ENCODE data around the gene SAMM50. TPM values are rescaled to one million over a fixed set of nuclear protein-coding genes. Genes with fewer than 3 reads are reported as not detected.

The SAMM50 gene
- total RNA-seq, result 60.6 and 63.0 TPM in 2 replicates

DNA sequence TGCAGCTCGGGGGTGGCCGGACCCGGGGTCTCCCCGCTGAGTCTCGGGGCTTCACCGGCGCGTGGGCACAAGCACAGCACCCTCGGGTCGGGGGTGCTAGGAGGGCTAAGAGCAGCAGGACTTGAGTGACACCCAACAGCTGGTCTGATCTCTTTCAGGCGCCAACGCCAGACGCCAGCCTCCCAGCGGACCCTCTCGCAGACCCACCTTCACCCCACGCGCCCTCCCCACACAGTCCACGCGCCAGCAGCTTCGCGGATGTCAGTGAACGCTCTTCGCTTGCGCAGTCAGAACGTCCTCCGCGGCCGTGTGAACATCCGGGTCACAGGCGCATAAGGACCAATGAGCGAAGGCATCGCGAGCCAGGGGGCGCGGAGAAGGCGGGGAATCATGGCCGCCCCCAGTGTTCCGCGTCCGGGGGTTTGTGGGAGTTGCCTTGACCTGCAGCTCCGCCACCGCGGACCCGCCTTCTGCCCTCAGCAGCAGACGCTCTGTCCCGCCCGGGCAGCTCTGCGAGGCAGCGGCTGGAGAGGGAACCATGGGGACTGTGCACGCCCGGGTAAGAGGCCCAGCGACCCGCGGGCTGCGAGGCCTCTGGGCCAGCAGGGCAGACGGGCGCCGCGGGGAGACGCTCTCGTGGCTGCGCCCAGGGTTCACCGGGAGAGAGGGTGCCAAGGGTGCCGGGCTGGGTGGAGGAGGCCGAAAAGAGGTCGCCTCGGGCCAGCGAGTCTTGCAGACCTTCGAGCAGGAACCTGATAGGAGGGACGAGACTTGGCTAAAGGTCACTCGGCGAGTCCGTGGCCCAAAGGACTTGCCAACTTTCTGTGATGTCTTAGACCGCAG lies at the start of gene SAMM50:
Gene SAMM50, plus strand, starts transcription at position 403 of the 843 bp plus-strand sequence. Its CDS starts 136 bp downstream, at position 539.
- Mint-ChIP-seq H3K27me3 (ENCODE audit: insufficient read depth) (no peaks in the 10 kb centered on the region), H3K9me3 (no peaks in the 10 kb centered on the region), H3K27ac (peak within 1 kb of the TSS; percentile 93), H3K36me3 (ENCODE audit: low read depth) (peaks cover 4% of the 10 kb centered on the region), H3K4me3 (peak within 1 kb of the TSS; percentile 97), H3K4me1 (ENCODE audit: low read depth) (peaks cover 32% of the 10 kb centered on the region)
- peak; percentile 91 for DNase-seq (ENCODE audit: low spot score)
- intact Hi-C loops (cut with micrococcal nuclease), result loop anchor here (1.0 to 2.0 kb wide), 4 partner anchors 32 to 226 kb away; partner anchors contain the start of genes EFCAB6, PARVB, PARVG and PNPLA3

DNA sequence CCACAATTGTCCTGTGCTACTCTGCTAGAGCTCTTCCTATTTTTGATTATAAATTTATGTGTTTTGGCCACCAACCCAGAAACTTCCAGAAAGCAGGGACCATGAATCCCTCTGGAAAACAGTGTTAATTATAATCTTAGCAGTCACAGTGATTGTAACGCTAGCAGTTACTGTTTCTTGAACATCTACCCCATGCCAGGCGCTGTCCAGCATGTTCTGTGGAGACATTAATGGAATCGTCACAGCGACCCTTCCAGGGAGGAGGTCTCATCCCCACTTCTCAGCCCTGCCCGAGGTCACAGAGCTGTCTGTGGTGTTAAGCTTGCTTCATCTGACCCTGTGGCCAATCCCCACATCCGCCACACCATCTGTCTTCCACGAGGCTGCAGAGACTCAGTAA lies 49.6 kb upstream of the SAMM50 start:
- H3K4me1 Mint-ChIP-seq (ENCODE audit: low read depth), result no peaks in the 10 kb centered on the region
- H3K27ac Mint-ChIP-seq, result no peak overlapping the region
- peaks cover 3% of the 10 kb centered on the region for H3K27me3 Mint-ChIP-seq (ENCODE audit: insufficient read depth)
- DNase-seq (ENCODE audit: low spot score), result no peak
- no peaks in the 10 kb centered on the region for H3K36me3 Mint-ChIP-seq (ENCODE audit: low read depth)
- intact Hi-C loops (cut with micrococcal nuclease), result no loop called here
- no peaks in the 10 kb centered on the region for H3K9me3 Mint-ChIP-seq
- no peak overlapping the region for H3K4me3 Mint-ChIP-seq

- H3K36me3 Mint-ChIP-seq (ENCODE audit: low read depth), result no peaks in the 10 kb centered on the region
- peaks cover 10% of the 10 kb centered on the region for H3K27me3 Mint-ChIP-seq (ENCODE audit: insufficient read depth)
- no peaks in the 10 kb centered on the region for H3K4me1 Mint-ChIP-seq (ENCODE audit: low read depth)
- intact Hi-C loops (cut with micrococcal nuclease), result no loop called here
- H3K9me3 Mint-ChIP-seq, result no peaks in the 10 kb centered on the region
- DNase-seq (ENCODE audit: low spot score), result no peak
- no peak overlapping the region for H3K27ac Mint-ChIP-seq
- H3K4me3 Mint-ChIP-seq, result no peak overlapping the region
Measured at GRCh38 chr22:43909708-43910107, 45.5 kb upstream of the SAMM50 start.

DNA sequence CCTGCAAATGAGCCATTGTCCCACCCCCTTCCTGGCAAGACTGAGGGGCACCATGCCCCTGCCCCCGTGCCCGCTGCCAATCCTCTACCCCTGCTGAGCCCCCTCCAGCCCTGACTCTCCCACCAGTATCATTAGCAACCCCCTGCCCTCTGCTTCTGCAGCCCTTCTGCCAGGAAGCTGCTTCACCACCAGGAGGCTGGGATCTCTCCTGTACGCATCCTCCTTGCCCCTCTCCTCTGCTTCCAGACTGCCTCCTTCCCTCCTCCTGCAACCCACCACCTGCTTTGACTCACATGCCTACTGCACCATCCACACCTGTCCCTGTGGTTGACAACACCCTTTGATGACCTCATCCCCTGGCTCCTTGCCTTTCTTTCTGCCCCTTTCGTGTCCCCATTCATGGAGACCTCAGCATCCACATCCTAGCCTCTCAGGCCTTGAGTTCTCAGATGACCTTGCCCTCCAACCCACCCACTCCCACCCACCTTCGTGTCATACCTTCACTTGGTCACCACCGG lies 45.0 kb upstream of the SAMM50 start:
- intact Hi-C loops (cut with micrococcal nuclease), result no loop called here
- Mint-ChIP-seq H3K36me3 (ENCODE audit: low read depth) (no peaks in the 10 kb centered on the region), H3K9me3 (no peaks in the 10 kb centered on the region), H3K4me3 (no peak overlapping the region), H3K27me3 (ENCODE audit: insufficient read depth) (peaks cover 10% of the 10 kb centered on the region), H3K27ac (no peak overlapping the region), H3K4me1 (ENCODE audit: low read depth) (no peaks in the 10 kb centered on the region)
- DNase-seq (ENCODE audit: low spot score), result no peak

DNA sequence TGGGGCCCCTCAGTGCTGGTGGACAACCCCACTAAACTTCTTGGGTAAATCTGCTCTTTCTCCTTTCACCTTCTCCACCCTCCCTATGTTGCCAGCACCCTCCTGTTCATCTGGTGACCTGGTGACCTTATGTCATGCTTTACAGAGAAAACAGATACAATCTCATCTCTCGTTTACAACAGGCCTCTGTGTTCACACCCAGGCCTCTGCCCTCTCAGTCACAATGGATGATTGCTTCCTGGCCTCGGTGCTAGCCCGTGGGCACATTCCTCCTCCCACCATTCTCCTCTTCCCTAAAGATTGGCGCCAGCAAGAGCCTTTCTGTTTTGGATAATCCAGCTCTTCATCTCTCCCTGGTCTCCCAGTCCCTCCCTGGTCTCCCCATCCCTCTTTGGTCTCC lies 43.9 kb upstream of the SAMM50 start:
- DNase-seq (ENCODE audit: low spot score), result no peak
- intact Hi-C loops (cut with micrococcal nuclease), result no loop called here
- Mint-ChIP-seq H3K4me3 (no peak overlapping the region), H3K9me3 (no peaks in the 10 kb centered on the region), H3K27ac (no peak overlapping the region), H3K27me3 (ENCODE audit: insufficient read depth) (peaks cover 10% of the 10 kb centered on the region), H3K36me3 (ENCODE audit: low read depth) (no peaks in the 10 kb centered on the region), H3K4me1 (ENCODE audit: low read depth) (no peaks in the 10 kb centered on the region)

DNA sequence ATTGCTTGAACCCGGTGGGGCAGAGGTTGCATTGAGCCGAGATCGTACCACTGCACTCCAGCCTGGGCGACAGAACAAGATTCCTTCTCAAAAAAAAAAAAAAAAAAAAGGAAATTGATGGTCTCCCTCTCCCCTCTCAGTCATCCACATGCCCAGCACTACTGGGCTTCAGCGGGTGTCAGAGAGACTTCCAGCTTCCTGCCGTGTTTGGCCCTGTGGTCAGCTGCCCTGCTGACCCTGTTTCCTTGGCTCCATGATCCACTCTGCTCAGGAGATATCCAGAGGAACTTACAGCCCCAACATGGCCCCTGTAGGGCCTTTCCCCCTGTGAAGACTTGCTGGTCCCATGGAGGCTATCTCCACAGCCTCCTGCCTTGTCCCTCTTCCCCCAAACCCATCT lies 37.7 kb upstream of the SAMM50 start:
- peaks cover 11% of the 10 kb centered on the region for H3K27me3 Mint-ChIP-seq (ENCODE audit: insufficient read depth)
- intact Hi-C loops (cut with micrococcal nuclease), result no loop called here

GRCh38 chr22:43919106-43919973 lies 35.9 kb upstream of the SAMM50 start:
- intact Hi-C loops (cut with micrococcal nuclease), result no loop called here
- Mint-ChIP-seq H3K36me3 (ENCODE audit: low read depth) (no peaks in the 10 kb centered on the region), H3K4me3 (no peak overlapping the region), H3K9me3 (no peaks in the 10 kb centered on the region), H3K27ac (no peak overlapping the region), H3K27me3 (ENCODE audit: insufficient read depth) (peaks cover 11% of the 10 kb centered on the region), H3K4me1 (ENCODE audit: low read depth) (peaks cover 6% of the 10 kb centered on the region)
- no peak for DNase-seq (ENCODE audit: low spot score)

More for the DNA sequence above, 37.7 kb upstream of the SAMM50 start:
- no peak overlapping the region for H3K4me3 Mint-ChIP-seq
- H3K27ac Mint-ChIP-seq, result no peak overlapping the region
- no peaks in the 10 kb centered on the region for H3K36me3 Mint-ChIP-seq (ENCODE audit: low read depth)
- DNase-seq (ENCODE audit: low spot score), result no peak
- H3K4me1 Mint-ChIP-seq (ENCODE audit: low read depth), result no peaks in the 10 kb centered on the region
- H3K9me3 Mint-ChIP-seq, result no peaks in the 10 kb centered on the region

DNA sequence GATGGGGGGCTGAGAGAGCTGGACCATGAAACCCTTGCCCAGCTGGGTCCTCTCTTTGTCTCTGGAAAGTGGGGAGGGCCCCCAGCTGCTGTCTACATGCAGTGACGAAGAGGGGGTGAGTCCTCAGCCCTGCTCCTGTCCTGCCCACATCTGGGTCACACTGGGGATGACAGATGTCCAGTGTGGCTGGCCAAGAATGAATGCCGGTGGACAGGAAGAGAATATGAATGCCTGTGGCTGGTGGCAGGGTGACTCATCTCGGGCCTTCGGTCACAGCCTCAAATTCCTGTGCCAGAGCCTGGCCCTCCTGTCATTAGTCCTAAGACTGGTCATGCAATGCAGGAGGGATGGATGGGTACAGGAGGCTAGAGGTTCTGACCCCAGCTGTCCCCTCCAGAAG lies 33.9 kb upstream of the SAMM50 start:
- no peak overlapping the region for H3K27ac Mint-ChIP-seq
- H3K4me3 Mint-ChIP-seq, result no peak overlapping the region
- H3K27me3 Mint-ChIP-seq (ENCODE audit: insufficient read depth), result peaks cover 18% of the 10 kb centered on the region
- intact Hi-C loops (cut with micrococcal nuclease), result no loop called here
- H3K4me1 Mint-ChIP-seq (ENCODE audit: low read depth), result peaks cover 6% of the 10 kb centered on the region
- no peak for DNase-seq (ENCODE audit: low spot score)
- no peaks in the 10 kb centered on the region for H3K9me3 Mint-ChIP-seq
- H3K36me3 Mint-ChIP-seq (ENCODE audit: low read depth), result no peaks in the 10 kb centered on the region

DNA sequence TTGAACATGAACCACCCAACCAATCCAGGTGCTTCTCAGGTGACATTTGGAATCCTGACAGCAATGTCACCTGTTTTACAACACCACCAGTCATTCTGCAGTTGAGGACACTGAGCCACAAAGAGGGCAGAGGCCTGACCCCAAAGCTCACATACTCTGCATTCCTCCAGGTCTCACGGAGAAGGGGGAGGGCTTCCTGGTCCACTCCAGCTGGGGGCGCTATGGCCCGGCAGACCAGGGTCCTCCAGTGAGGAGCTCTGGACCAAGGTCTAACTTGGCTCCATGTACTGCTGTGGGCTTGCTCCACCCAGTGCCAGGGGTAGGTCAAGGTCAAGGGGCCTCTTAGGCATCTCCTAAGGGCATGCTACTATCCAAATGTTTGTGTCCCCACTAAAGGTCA lies 33.1 kb upstream of the SAMM50 start:
- Mint-ChIP-seq H3K27ac (no peak overlapping the region), H3K9me3 (no peaks in the 10 kb centered on the region), H3K36me3 (ENCODE audit: low read depth) (no peaks in the 10 kb centered on the region), H3K4me1 (ENCODE audit: low read depth) (peaks cover 6% of the 10 kb centered on the region), H3K27me3 (ENCODE audit: insufficient read depth) (peaks cover 21% of the 10 kb centered on the region), H3K4me3 (no peak overlapping the region)
- no peak for DNase-seq (ENCODE audit: low spot score)
- intact Hi-C loops (cut with micrococcal nuclease), result no loop called here

GRCh38 chr22:43923191-43923590 lies 32.1 kb upstream of the SAMM50 start:
- intact Hi-C loops (cut with micrococcal nuclease), result loop anchor here (1.0 kb wide), 2 partner anchors 32 to 111 kb away; partner anchors contain the start of genes EFCAB6 and SAMM50
- Mint-ChIP-seq H3K9me3 (no peaks in the 10 kb centered on the region), H3K36me3 (ENCODE audit: low read depth) (no peaks in the 10 kb centered on the region), H3K4me3 (peak overlapping the region; percentile 85), H3K4me1 (ENCODE audit: low read depth) (peaks cover 6% of the 10 kb centered on the region), H3K27me3 (ENCODE audit: insufficient read depth) (peaks cover 19% of the 10 kb centered on the region), H3K27ac (peak overlapping the region; percentile 85)
- no peak for DNase-seq (ENCODE audit: low spot score)

DNA sequence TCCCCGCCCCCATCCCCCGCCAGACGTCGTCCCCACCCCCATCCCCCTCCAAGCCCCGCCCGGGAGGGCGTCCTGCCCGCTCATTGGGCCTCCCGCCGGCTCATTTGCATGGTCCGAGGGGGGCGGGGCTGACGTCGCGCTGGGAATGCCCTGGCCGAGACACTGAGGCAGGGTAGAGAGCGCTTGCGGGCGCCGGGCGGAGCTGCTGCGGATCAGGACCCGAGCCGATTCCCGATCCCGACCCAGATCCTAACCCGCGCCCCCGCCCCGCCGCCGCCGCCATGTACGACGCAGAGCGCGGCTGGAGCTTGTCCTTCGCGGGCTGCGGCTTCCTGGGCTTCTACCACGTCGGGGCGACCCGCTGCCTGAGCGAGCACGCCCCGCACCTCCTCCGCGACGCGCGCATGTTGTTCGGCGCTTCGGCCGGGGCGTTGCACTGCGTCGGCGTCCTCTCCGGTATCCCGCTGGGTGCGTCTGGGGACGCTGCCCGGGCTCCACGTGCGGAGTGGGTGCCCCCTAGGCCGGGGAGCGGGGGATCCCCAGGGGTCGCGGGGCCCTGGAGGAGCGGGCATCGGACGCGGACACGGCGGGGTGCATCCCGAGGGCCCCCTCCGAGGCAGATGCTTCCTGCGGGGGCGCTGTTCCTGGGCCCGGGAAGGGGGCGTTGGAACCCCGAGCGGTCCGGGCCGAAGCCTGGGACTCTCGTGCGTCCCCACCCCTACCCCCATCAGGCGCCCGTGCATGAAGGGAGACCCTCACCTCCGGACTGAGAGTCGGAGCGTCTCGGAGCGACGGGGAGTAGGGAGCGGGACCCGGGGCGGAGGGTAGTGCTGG lies 31.4 kb upstream of the SAMM50 start, which contains the start of gene PNPLA3:
Gene PNPLA3, plus strand, starts transcription at position 175 of the 834 bp plus-strand sequence. Its CDS starts 107 bp downstream, at position 282.
- peak; percentile 79 for DNase-seq (ENCODE audit: low spot score)
- intact Hi-C loops (cut with micrococcal nuclease), result loop anchor here (1.0 kb wide), 2 partner anchors 31 to 112 kb away; partner anchors contain the start of genes EFCAB6 and SAMM50
- Mint-ChIP-seq H3K4me1 (ENCODE audit: low read depth) (peaks cover 6% of the 10 kb centered on the region), H3K9me3 (no peaks in the 10 kb centered on the region), H3K4me3 (peak within 1 kb of the TSS; percentile 85), H3K36me3 (ENCODE audit: low read depth) (no peaks in the 10 kb centered on the region), H3K27ac (peak within 1 kb of the TSS; percentile 85), H3K27me3 (ENCODE audit: insufficient read depth) (peaks cover 15% of the 10 kb centered on the region)

- H3K4me3 Mint-ChIP-seq, result peak overlapping the region; percentile 73
- peaks cover 13% of the 10 kb centered on the region for H3K27me3 Mint-ChIP-seq (ENCODE audit: insufficient read depth)
- DNase-seq (ENCODE audit: low spot score), result no peak
- peaks cover 6% of the 10 kb centered on the region for H3K4me1 Mint-ChIP-seq (ENCODE audit: low read depth)
- intact Hi-C loops (cut with micrococcal nuclease), result no loop called here
- no peaks in the 10 kb centered on the region for H3K36me3 Mint-ChIP-seq (ENCODE audit: low read depth)
- no peaks in the 10 kb centered on the region for H3K9me3 Mint-ChIP-seq
- no peak overlapping the region for H3K27ac Mint-ChIP-seq
Measured at GRCh38 chr22:43924877-43925276, 30.4 kb upstream of the SAMM50 start.
